H9 (cell line): Measurements from ENCODE around the gene SOSTDC1. TPM values are rescaled to one million over a fixed set of nuclear protein-coding genes. Genes with fewer than 3 reads are reported as not detected.
"Not testable (repeated sequence)": the region's sequence is repeated elsewhere in the genome, so short reads cannot be mapped to it uniquely, and the experiment has no call there.

ENCODE experiments used
- DNase-seq: peaks from one replicate; pipeline ENCODE4 v3.0.0-alpha.2; 2017
- H2AFZ ChIP-seq: one replicate; pipeline ENCODE4 v1.6.1; 2013; ENCODE audit warnings: mild to moderate bottlenecking, low read length, control low read depth, moderate library complexity
- H2AK5ac ChIP-seq: 2 replicates; pipeline ENCODE4 v1.6.1; 2013; ENCODE audit warnings: low read length, control low read depth, mixed read lengths; ENCODE audit not compliant: insufficient read length
- H2BK120ac ChIP-seq: one replicate; pipeline ENCODE4 v1.6.1; 2013; ENCODE audit warnings: low read depth, mild to moderate bottlenecking, low read length, control low read depth, inconsistent platforms; ENCODE audit not compliant: poor library complexity, severe bottlenecking
- H2BK12ac ChIP-seq: 2 replicates; pipeline ENCODE4 v1.6.1; 2013; ENCODE audit warnings: low read length, control low read depth, mixed read lengths, low read depth; ENCODE audit not compliant: insufficient read length
- H2BK15ac ChIP-seq: 2 replicates; pipeline ENCODE4 v1.6.1; 2013; ENCODE audit warnings: low read depth, low read length, control low read depth
- H2BK20ac ChIP-seq: one replicate; pipeline ENCODE4 v1.6.1; 2013; ENCODE audit warnings: low read depth, mild to moderate bottlenecking, low read length, control low read depth, inconsistent platforms; ENCODE audit not compliant: poor library complexity, severe bottlenecking
- H2BK5ac ChIP-seq: 2 replicates; pipeline ENCODE4 v1.6.1; 2013; ENCODE audit warnings: low read length, control low read depth, mixed read lengths; ENCODE audit not compliant: insufficient read length
- H3K14ac ChIP-seq: 2 replicates; pipeline ENCODE4 v1.6.1; 2013; ENCODE audit warnings: low read length, control low read depth; ENCODE audit not compliant: insufficient read depth
- H3K18ac ChIP-seq: 2 replicates; pipeline ENCODE4 v1.6.1; 2013; ENCODE audit warnings: low read depth, mild to moderate bottlenecking, mixed read lengths, low read length, control low read depth; ENCODE audit not compliant: insufficient read length
- H3K23ac ChIP-seq: 2 replicates; pipeline ENCODE4 v1.6.1; 2013; ENCODE audit warnings: low read length, control low read depth, mixed read lengths, low read depth; ENCODE audit not compliant: insufficient read length
- H3K23me2 ChIP-seq: 2 replicates; pipeline ENCODE4 v1.6.1; 2013; ENCODE audit warnings: low read depth, mild to moderate bottlenecking, mixed read lengths, low read length, control low read depth; ENCODE audit not compliant: insufficient read length, poor library complexity, severe bottlenecking
- H3K27ac ChIP-seq: 2 replicates; pipeline ENCODE4 v1.5.1; 2013; ENCODE audit warnings: low read length, control low read depth, mixed read lengths, low read depth; ENCODE audit not compliant: insufficient read length
- H3K27me3 ChIP-seq: 2 replicates; pipeline ENCODE4 v1.6.1; 2013; ENCODE audit warnings: low read length, control low read depth, inconsistent platforms; ENCODE audit not compliant: insufficient read depth
- H3K4ac ChIP-seq: 2 replicates; pipeline ENCODE4 v1.6.1; 2013; ENCODE audit warnings: low read depth, mild to moderate bottlenecking, control low read depth, inconsistent platforms, low read length, moderate library complexity
- H3K4me1 ChIP-seq: 2 replicates; pipeline ENCODE4 v1.6.1; 2013; ENCODE audit warnings: low read length, control low read depth, inconsistent platforms; ENCODE audit not compliant: insufficient read depth
- H3K4me2 ChIP-seq: 2 replicates; pipeline ENCODE4 v1.6.1; 2013; ENCODE audit warnings: low read length, control low read depth, mixed read lengths; ENCODE audit not compliant: insufficient read length, insufficient read depth
- H3K56ac ChIP-seq: 2 replicates; pipeline ENCODE4 v1.6.1; 2013; ENCODE audit warnings: low read depth, mild to moderate bottlenecking, mixed read lengths, low read length, control low read depth; ENCODE audit not compliant: insufficient read length
- H3K79me1 ChIP-seq: 2 replicates; pipeline ENCODE4 v1.6.1; 2013; ENCODE audit warnings: low read depth, mild to moderate bottlenecking, moderate library complexity, low read length, control low read depth, inconsistent platforms; ENCODE audit not compliant: insufficient read depth, poor library complexity, severe bottlenecking
- H3K79me2 ChIP-seq: 2 replicates; pipeline ENCODE4 v1.6.1; 2013; ENCODE audit warnings: low read length, control low read depth, inconsistent platforms; ENCODE audit not compliant: insufficient read depth
- H3K9ac ChIP-seq: 2 replicates; pipeline ENCODE4 v1.6.1; 2013; ENCODE audit warnings: low read length, control low read depth, mixed read lengths; ENCODE audit not compliant: insufficient read length; ENCODE audit errors: extremely low read depth
- H3K9me3 ChIP-seq: one replicate; pipeline ENCODE4 v1.6.1; 2013; ENCODE audit warnings: low read depth, low read length, inconsistent platforms; ENCODE audit not compliant: control insufficient read depth
- H3T11ph ChIP-seq: one replicate; pipeline ENCODE4 v1.6.1; 2013; ENCODE audit warnings: mild to moderate bottlenecking, low read length, control low read depth, inconsistent platforms
- H4K20me1 ChIP-seq: one replicate; pipeline ENCODE4 v1.6.1; 2013; ENCODE audit not compliant: control insufficient read depth, insufficient read length, insufficient read depth
- H4K5ac ChIP-seq: 2 replicates; pipeline ENCODE4 v1.6.1; 2013; ENCODE audit warnings: low read depth, mild to moderate bottlenecking, mixed read lengths, low read length, control low read depth; ENCODE audit not compliant: insufficient read length
- H4K8ac ChIP-seq: replicated peaks from 2 replicates; pipeline ENCODE4 v1.6.1; 2013; ENCODE audit warnings: low read length, control low read depth, mixed read lengths, low read depth; ENCODE audit not compliant: insufficient read length
- H4K91ac ChIP-seq: 2 replicates; pipeline ENCODE4 v1.6.1; 2013; ENCODE audit warnings: low read depth, mild to moderate bottlenecking, moderate library complexity, mixed read lengths, low read length, control low read depth; ENCODE audit not compliant: insufficient read length
- H3K27ac Mint-ChIP-seq, 3 experiments: 2 replicates in 2 of 3; 3 replicates in 1 of 3; pipeline ENCODE4 v1.8.0; 2020 to 2021; ENCODE audit warnings: mixed read lengths in 3 of 3, mild to moderate bottlenecking in 1 of 3, moderate library complexity in 1 of 3
- H3K27me3 Mint-ChIP-seq: 2 replicates; pipeline ENCODE4 v1.8.0; 2021; ENCODE audit warnings: low read depth, mild to moderate bottlenecking, moderate library complexity, mixed read lengths
- H3K36me3 Mint-ChIP-seq, 3 experiments: 2 replicates in 2 of 3; 3 replicates in 1 of 3; pipeline ENCODE4 v1.8.0; 2020 to 2021; ENCODE audit warnings: low read depth in 3 of 3, mixed read lengths in 3 of 3; ENCODE audit not compliant: insufficient read depth in 1 of 3
- H3K4me1 Mint-ChIP-seq, 2 experiments: 2 replicates each; pipeline ENCODE4 v1.8.0; 2020; ENCODE audit warnings: mixed read lengths in 2 of 2
- H3K4me3 Mint-ChIP-seq, 2 experiments: 2 replicates in 1 of 2; 3 replicates in 1 of 2; pipeline ENCODE4 v1.8.0; 2020 to 2021; ENCODE audit warnings: mild to moderate bottlenecking in 2 of 2, mixed read lengths in 2 of 2, moderate library complexity in 1 of 2
- H3K9me3 Mint-ChIP-seq, 2 experiments: 2 replicates in 1 of 2; 3 replicates in 1 of 2; pipeline ENCODE4 v1.8.0; 2020; ENCODE audit warnings: mild to moderate bottlenecking in 2 of 2, mixed read lengths in 2 of 2, moderate library complexity in 1 of 2
- WGBS: extraction: QIAGEN DNeasy Blood & Tissue Kit; methylation state at CpG from one replicate; pipeline ENCODE4 v1.1.7; 2013; ENCODE audit warnings: missing lambda C conversion rate, low lambda C conversion rate, mixed read lengths; ENCODE audit not compliant: insufficient read length; ENCODE audit errors: extremely low coverage; 5-methylcytosine and 5-hydroxymethylcytosine counted together
- total RNA-seq: library from RNA; stranded (reverse); gene quantifications from 2 replicates; pipeline ENCODE4 v1.2.1, GENCODE V29; 2021
- TF ChIP-seq, protein P1 (sequence below): fragments of 200-600 bp; sonication (generic); conservative IDR thresholded peaks from 3 replicates; pipeline ENCODE4 v1.8.0; 2021; ENCODE audit warnings: antibody characterized with exemption, mild to moderate bottlenecking

SOSTDC1 gene
- total RNA-seq, 1 experiment from 2014 or later = not detected

DNA sequence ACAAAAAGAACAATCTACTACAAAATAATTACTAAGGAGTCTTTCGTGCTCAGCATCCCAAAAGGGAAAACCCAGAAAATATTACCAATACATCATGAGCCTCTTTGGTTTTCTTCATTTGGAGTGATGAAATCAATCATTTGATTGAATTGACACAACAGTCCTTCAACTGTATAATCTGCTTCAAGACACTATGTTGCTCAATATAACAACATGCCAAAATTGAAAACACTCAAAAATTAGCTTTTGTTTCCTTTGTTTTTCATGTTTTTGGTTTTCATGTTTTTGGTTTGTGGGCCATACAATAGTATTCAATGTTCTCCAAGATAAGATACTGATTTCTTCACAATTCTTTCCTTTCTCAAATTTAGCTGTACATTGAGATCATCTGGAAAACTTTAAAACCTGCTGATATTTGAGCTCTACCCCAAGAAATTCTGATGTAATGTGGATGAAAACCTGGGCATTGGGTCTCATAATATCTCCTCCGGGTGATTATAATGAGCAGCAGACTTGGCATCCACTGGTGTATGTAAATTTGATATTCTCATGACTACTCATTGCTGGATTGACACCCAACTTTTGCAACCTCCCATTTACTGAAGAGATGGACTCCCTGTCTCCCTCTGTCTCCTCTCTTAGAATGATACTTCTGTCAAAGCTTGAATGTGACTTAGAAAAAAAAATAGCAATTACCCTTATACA, 4.6 kb downstream of the SOSTDC1 start:
- Mint-ChIP-seq H3K36me3 (no peaks in the 10 kb centered on the region), H3K9me3 (no peaks in the 10 kb centered on the region), H3K27ac (no peak overlapping the region), H3K4me3 (no peak overlapping the region), H3K4me1 (peaks cover 31 to 33% of the 10 kb centered on the region in 2 experiments), H3K27me3 (no peaks in the 10 kb centered on the region)
- H2BK15ac ChIP-seq = no peak overlapping the region
- no peak overlapping the region for H3K23ac ChIP-seq
- H4K91ac ChIP-seq = no peak overlapping the region
- H3K4ac ChIP-seq = no peak overlapping the region
- H3K4me2 ChIP-seq = no peak overlapping the region
- H3K79me2 ChIP-seq = no peaks in the 10 kb centered on the region
- TF ChIP-seq, protein P1, sequence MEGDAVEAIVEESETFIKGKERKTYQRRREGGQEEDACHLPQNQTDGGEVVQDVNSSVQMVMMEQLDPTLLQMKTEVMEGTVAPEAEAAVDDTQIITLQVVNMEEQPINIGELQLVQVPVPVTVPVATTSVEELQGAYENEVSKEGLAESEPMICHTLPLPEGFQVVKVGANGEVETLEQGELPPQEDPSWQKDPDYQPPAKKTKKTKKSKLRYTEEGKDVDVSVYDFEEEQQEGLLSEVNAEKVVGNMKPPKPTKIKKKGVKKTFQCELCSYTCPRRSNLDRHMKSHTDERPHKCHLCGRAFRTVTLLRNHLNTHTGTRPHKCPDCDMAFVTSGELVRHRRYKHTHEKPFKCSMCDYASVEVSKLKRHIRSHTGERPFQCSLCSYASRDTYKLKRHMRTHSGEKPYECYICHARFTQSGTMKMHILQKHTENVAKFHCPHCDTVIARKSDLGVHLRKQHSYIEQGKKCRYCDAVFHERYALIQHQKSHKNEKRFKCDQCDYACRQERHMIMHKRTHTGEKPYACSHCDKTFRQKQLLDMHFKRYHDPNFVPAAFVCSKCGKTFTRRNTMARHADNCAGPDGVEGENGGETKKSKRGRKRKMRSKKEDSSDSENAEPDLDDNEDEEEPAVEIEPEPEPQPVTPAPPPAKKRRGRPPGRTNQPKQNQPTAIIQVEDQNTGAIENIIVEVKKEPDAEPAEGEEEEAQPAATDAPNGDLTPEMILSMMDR = no peak
- H2BK5ac ChIP-seq = no peak overlapping the region
- no peaks in the 10 kb centered on the region for H3K27me3 ChIP-seq
- H3K27ac ChIP-seq = no peak overlapping the region
- H4K20me1 ChIP-seq = no peaks in the 10 kb centered on the region
- no peak overlapping the region for H3K18ac ChIP-seq
- DNase-seq = no peak
- no peak overlapping the region for H2BK120ac ChIP-seq
- no peaks in the 10 kb centered on the region for H3K9me3 ChIP-seq
- no peak overlapping the region for H3K56ac ChIP-seq
- no peak overlapping the region for H3K9ac ChIP-seq
- no peak overlapping the region for H4K5ac ChIP-seq
- H3K4me1 ChIP-seq = peaks cover 5% of the 10 kb centered on the region
- no peak overlapping the region for H4K8ac ChIP-seq
- H2AFZ ChIP-seq = no peak overlapping the region
- no peak overlapping the region for H3K14ac ChIP-seq
- no peak overlapping the region for H3T11ph ChIP-seq
- H2AK5ac ChIP-seq = no peak overlapping the region
- no peaks in the 10 kb centered on the region for H3K79me1 ChIP-seq
- H2BK20ac ChIP-seq = no peak overlapping the region
- H2BK12ac ChIP-seq = no peak overlapping the region
- H3K23me2 ChIP-seq = no peaks in the 10 kb centered on the region
- WGBS = no CpG with 5 or more reads among the region's 2 CpGs

DNA sequence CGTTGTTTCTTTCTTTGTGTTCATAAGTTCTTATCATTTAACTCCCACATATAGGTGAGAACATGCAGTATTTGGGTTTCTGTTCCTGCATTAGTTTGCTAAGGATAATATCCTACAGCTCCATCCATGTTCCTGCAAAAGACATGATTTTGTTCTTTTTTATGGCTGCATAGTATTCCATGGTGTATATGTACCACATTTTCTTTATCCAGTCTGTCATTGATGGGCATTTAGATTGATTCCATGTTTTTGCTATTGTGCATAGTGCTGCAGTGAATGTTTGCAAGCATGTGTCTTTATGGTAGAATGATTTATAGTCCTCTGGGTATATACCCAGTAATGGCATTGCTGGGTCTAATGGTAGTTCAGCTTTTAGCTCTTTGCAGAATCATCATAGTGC, 9.2 kb downstream of the SOSTDC1 start:
- not testable (repeated sequence) for H3T11ph ChIP-seq, H3K4me3 Mint-ChIP-seq, H3K4me1 Mint-ChIP-seq, H3K4me2 ChIP-seq, H2AK5ac ChIP-seq, H2BK15ac ChIP-seq, H3K14ac ChIP-seq, DNase-seq, H3K36me3 Mint-ChIP-seq, H3K23me2 ChIP-seq, H4K5ac ChIP-seq, H3K79me2 ChIP-seq, H3K27me3 ChIP-seq, H3K4me1 ChIP-seq, H3K56ac ChIP-seq, H3K27ac ChIP-seq, H4K8ac ChIP-seq, H3K9me3 ChIP-seq, H3K4ac ChIP-seq, H2BK120ac ChIP-seq, H3K27me3 Mint-ChIP-seq, H3K18ac ChIP-seq, H3K23ac ChIP-seq, H2BK5ac ChIP-seq, H2AFZ ChIP-seq, H3K27ac Mint-ChIP-seq, H4K20me1 ChIP-seq, H3K9ac ChIP-seq, H3K79me1 ChIP-seq, H3K9me3 Mint-ChIP-seq, H2BK12ac ChIP-seq, H2BK20ac ChIP-seq, H4K91ac ChIP-seq
- WGBS = no CpG with 5 or more reads among the region's 1 CpG
